SK-N-MC (cell line): ENCODE measurements around the gene SLC5A5.

ENCODE experiments used
- DNase-seq: peaks from one replicate; pipeline ENCODE4 v3.0.0-alpha.2; 2011; ENCODE audit warnings: low read depth, low spot score
- H3K27ac ChIP-seq: fragments of 200-600 bp; sonication (generic); 2 replicates; pipeline ENCODE4 v1.5.1; 2016; ENCODE audit warnings: mixed run types
- H3K36me3 ChIP-seq: fragments of 200-600 bp; sonication (generic); 2 replicates; pipeline ENCODE4 v1.6.1; 2017; ENCODE audit warnings: antibody characterized with exemption, low read length, mixed read lengths; ENCODE audit not compliant: insufficient read depth
- H3K4me3 ChIP-seq: fragments of 200-600 bp; sonication (generic); 2 replicates; pipeline ENCODE4 v1.5.1; 2016
- H3K9ac ChIP-seq: fragments of 200-600 bp; sonication (generic); 2 replicates; pipeline ENCODE4 v1.8.0; 2017; ENCODE audit warnings: mixed run types, mixed read lengths; ENCODE audit not compliant: insufficient read length
- H3K9me3 ChIP-seq: fragments of 200-600 bp; sonication (generic); 2 replicates; pipeline ENCODE4 v1.6.1; 2017; ENCODE audit warnings: low read depth, mild to moderate bottlenecking, antibody characterized with exemption, low read length, moderate library complexity, mixed read lengths
- EZH2 ChIP-seq: fragments of 200-600 bp; sonication (generic); IDR thresholded peaks from one replicate; pipeline ENCODE4 v1.6.1; 2017; ENCODE audit warnings: antibody characterized with exemption
- FOXP2 ChIP-seq: optimal IDR thresholded peaks from 2 replicates; pipeline ENCODE3; 2011; ENCODE audit warnings: mild to moderate bottlenecking, moderate library complexity; ENCODE audit not compliant: insufficient read depth; ENCODE audit errors: extremely low read length, control extremely low read depth
- POLR2AphosphoS5 ChIP-seq: IDR thresholded peaks from 2 replicates; pipeline ENCODE4 v1.6.1; 2012; ENCODE audit warnings: mild to moderate bottlenecking, low read depth, low read length, borderline replicate concordance

Gene SLC5A5

DNA sequence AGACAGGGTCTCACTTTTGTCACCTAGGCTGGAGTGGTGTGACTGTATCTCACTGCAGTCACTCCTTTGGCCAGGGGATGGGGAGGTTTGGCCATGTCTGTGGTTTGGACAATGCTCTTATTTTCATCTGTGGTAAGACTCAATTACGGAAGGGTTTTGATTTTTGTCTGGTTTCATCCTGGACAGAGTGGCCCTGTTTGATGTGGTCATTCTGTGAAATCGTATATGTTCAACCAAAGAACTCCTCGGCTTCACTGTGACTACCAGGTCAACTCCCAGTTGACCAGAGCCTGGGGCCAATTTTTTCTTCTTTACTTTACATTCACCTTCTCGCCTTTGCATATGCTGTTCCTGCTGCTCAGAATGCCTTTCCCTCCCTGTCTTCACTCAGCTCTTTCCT, 54.3 kb downstream of the SLC5A5 start:
- no peak for DNase-seq
- H3K36me3 ChIP-seq, result no peaks in the 10 kb centered on the region
- no peak overlapping the region for H3K4me3 ChIP-seq
- H3K9me3 ChIP-seq, result no peaks in the 10 kb centered on the region
- no peak for TF ChIP-seq FOXP2
- TF ChIP-seq EZH2, result no peak
- no peak for TF ChIP-seq POLR2AphosphoS5
- no peak overlapping the region for H3K9ac ChIP-seq
- H3K27ac ChIP-seq, result no peak overlapping the region

- TF ChIP-seq EZH2, result no peak
- TF ChIP-seq FOXP2, result no peak
- TF ChIP-seq POLR2AphosphoS5, result no peak
- Histone ChIP-seq H3K27ac (no peak overlapping the region), H3K36me3 (no peaks in the 10 kb centered on the region), H3K9ac (no peak overlapping the region), H3K4me3 (no peak overlapping the region), H3K9me3 (no peaks in the 10 kb centered on the region)
- no peak for DNase-seq
Measured at GRCh38 chr19:17929056-17929455, 57.3 kb downstream of the SLC5A5 start.

DNA sequence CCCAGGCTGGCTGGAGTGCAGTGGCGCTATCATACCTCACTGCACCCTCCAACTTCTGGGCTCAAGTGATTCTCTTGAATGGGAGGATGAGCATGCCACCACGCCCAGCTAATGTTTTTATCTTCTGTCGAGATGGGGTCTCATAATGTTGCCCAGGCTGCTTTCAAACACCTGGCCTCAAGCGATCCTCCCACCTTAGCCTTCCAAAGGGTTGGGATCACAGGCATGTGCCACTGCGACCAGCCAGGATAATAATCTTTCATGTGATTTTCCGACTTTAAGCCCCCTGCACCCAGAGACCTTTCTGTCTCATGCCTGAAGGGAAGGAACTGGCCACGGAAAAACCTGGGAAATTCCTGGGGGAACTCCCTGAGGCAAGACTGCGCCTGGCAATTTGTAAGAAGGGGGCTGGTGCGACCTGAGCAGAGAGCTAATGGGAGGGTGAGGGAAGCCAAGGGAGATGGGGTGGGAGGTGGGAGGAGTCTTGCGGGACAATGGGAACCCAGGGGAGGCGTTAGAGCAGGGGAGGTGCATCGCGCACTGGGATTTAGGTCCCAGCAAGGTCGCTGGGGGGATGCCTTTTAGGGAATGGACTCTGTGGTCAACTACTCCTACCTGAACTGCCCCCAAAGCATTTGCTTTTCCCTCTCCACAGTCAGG, 59.9 kb downstream of the SLC5A5 start:
- H3K9ac ChIP-seq, result peak overlapping the region; percentile 98
- no peaks in the 10 kb centered on the region for H3K9me3 ChIP-seq
- TF ChIP-seq EZH2 (no peak), FOXP2 (no peak), POLR2AphosphoS5 (no peak)
- peak overlapping the region; percentile 93 for H3K4me3 ChIP-seq
- no peak overlapping the region for H3K27ac ChIP-seq
- no peak for DNase-seq
- H3K36me3 ChIP-seq, result no peaks in the 10 kb centered on the region

DNA sequence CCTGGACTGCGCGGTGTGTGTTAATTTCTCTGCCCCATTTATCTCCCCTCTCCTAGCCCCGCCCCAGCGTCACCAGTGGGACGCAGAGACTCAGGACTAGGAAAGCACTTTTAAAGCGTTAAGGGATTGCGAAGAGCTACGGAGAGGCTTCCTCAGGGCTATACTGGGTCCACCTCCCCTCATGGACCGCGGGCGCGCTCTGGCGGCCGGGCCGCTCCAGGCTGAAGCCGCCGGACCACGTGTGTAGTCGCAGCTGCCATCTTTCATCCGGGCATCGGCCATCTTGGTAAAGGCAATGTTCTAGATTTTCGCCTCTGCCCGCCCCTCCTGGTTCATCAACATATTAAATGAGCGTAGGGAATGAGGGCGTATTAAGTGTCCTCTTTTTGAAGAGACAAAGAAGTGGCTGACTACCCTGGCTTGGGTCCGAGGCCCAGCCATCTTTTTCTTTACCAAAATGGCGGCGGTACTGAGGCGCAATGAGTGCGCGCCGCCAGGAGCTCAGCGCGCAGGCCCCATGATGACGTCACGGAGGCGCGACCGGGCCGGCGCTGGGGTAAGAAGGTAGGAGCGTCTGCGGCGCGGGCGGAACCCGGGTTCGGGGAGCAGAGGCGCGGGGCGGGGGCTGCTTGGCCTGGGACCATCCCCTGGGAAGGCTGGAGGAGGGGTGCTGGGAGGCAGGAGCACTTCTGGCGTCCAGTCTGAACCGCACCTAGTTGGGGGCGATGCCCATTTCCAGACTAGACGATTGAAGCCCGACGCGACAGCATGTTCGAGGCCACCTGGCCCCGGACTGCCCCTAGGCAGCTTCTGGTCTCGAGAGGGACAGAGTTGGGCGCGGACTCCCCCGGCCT, 61.0 kb downstream of the SLC5A5 start, which contains the start of gene CCDC124:
TSS of gene CCDC124 (plus strand) at position 531 of the 854 bp plus-strand sequence. CDS start 3,406 bp downstream, outside the sequence.
- no peaks in the 10 kb centered on the region for H3K9me3 ChIP-seq
- TF ChIP-seq POLR2AphosphoS5 (peak; percentile 79), EZH2 (no peak), FOXP2 (no peak)
- H3K9ac ChIP-seq, result peak within 1 kb of the TSS; percentile 98
- peak within 1 kb of the TSS; percentile 93 for H3K27ac ChIP-seq
- H3K4me3 ChIP-seq, result peak within 1 kb of the TSS; percentile 93
- DNase-seq, result peak; percentile 79
- H3K36me3 ChIP-seq, result no peaks in the 10 kb centered on the region

DNA sequence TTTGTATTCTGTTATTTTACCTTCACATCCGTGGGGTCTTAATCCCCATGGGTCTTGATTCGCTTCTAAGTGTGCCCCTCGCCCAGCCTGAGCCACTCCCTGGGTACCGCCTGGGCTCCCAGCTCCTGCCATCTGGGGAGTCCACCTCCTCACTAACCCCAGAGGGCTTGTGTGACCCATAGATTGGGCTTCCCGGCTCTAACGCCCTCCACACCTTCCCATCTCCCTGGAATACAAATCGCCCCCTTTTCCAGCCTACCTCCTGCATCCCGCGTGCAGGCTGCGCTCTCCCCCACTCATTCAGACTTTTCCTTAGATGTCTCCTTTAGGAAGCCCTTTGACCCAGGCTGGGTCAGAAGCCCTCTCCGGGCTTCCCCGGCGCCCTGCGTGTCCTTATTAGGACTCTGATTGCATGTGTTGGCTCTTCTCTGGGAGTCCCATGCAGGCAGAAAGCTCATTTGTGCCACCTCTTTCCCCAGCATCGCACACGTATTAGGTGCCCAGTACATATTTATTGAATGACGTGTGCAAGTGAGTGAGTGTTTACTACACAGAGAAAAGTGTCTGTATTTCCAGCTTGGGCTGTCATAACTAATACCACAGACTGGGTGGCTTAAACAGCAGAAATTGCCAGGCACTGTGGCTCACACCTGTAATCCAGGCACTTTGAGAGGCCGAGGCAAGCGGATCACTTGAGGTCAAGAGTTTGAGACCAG, 61.8 kb downstream of the SLC5A5 start:
- Histone ChIP-seq H3K9me3 (no peaks in the 10 kb centered on the region), H3K4me3 (peak overlapping the region; percentile 93), H3K27ac (peak overlapping the region; percentile 93; the same call in 1 of the 2 replicates), H3K36me3 (no peaks in the 10 kb centered on the region), H3K9ac (peak overlapping the region; percentile 98)
- no peak for DNase-seq
- TF ChIP-seq POLR2AphosphoS5, result no peak
- TF ChIP-seq EZH2, result no peak
- no peak for TF ChIP-seq FOXP2

DNA sequence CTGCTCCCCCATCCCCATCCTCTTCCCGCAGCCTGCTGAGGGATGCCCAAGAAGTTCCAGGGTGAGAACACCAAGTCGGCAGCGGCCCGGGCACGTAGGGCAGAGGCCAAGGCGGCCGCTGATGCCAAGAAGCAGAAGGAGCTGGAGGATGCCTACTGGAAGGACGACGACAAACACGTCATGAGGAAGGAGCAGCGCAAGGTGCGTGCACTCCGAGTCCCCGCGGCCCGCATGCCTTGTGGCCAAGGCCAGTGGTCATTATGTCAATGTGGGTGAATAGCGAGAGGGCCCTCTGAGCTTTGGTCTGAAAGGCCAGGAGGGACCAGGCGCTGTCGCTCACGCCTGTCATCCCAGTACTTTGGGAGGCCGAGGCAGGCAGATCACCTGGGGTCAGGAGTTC, 64.6 kb downstream of the SLC5A5 start:
- H3K36me3 ChIP-seq, result no peaks in the 10 kb centered on the region; the same call in 1 of the 2 replicates
- H3K9ac ChIP-seq, result no peak overlapping the region
- DNase-seq, result no peak

GRCh38 chr19:17937371-17937900, 65.7 kb downstream of the SLC5A5 start:
- DNase-seq, result no peak
- TF ChIP-seq POLR2AphosphoS5 (no peak), FOXP2 (no peak), EZH2 (no peak)
- Histone ChIP-seq H3K27ac (no peak overlapping the region), H3K36me3 (no peaks in the 10 kb centered on the region; the same call in 1 of the 2 replicates), H3K9me3 (no peaks in the 10 kb centered on the region), H3K4me3 (no peak overlapping the region), H3K9ac (no peak overlapping the region)

More for the DNA sequence above, 64.6 kb downstream of the SLC5A5 start:
- Histone ChIP-seq H3K27ac (no peak overlapping the region), H3K4me3 (no peak overlapping the region), H3K9me3 (no peaks in the 10 kb centered on the region)
- TF ChIP-seq POLR2AphosphoS5, result no peak
- no peak for TF ChIP-seq FOXP2
- TF ChIP-seq EZH2, result no peak
